Endothelial cell (in vitro differentiated cells): ENCODE measurements around the gene SLC7A14. TPM values are rescaled to one million over a fixed set of nuclear protein-coding genes. Genes with fewer than 3 reads are reported as not detected.
A peak's percentile ranks its signal among the peaks of the same experiment; 100 is the strongest.

Experiments
- DNase-seq: peaks from one replicate; pipeline ENCODE4 v3.0.0; 2021; ENCODE audit warnings: low spot score
- H3K27ac Mint-ChIP-seq: one replicate; pipeline ENCODE4 v1.8.0; 2021; ENCODE audit warnings: mixed read lengths, inconsistent platforms; ENCODE audit not compliant: unreplicated experiment
- H3K27me3 Mint-ChIP-seq: one replicate; pipeline ENCODE4 v1.8.0; 2021; ENCODE audit warnings: mild to moderate bottlenecking, moderate library complexity, mixed read lengths, inconsistent platforms; ENCODE audit not compliant: unreplicated experiment
- H3K36me3 Mint-ChIP-seq: one replicate; pipeline ENCODE4 v1.8.0; 2021; ENCODE audit warnings: mild to moderate bottlenecking, low read depth, mixed read lengths, inconsistent platforms; ENCODE audit not compliant: unreplicated experiment
- H3K4me1 Mint-ChIP-seq: one replicate; pipeline ENCODE4 v1.8.0; 2021; ENCODE audit warnings: mild to moderate bottlenecking, mixed read lengths, inconsistent platforms; ENCODE audit not compliant: unreplicated experiment
- H3K4me3 Mint-ChIP-seq: one replicate; pipeline ENCODE4 v1.8.0; 2021; ENCODE audit warnings: mild to moderate bottlenecking, mixed read lengths, inconsistent platforms; ENCODE audit not compliant: unreplicated experiment
- H3K9me3 Mint-ChIP-seq: one replicate; pipeline ENCODE4 v1.8.0; 2021; ENCODE audit warnings: mixed read lengths, inconsistent platforms; ENCODE audit not compliant: unreplicated experiment
- microRNA-seq: library from miRNA; unstranded; fragments of <30 nt; microRNA quantifications from one replicate; pipeline ENCODE4, GENCODE V29; 2020; ENCODE audit not compliant: unreplicated experiment
- total RNA-seq: library from RNA; stranded (reverse); fragmentation: NEBNext Ultra II Directional; extraction: Animal tissue kit (Norgen Biotek cat#: 25700); gene quantifications from one replicate; pipeline ENCODE4 v1.2.1, GENCODE V29; 2021; ENCODE audit not compliant: unreplicated experiment
- TF ChIP-seq, protein P1 (sequence below): fragments of 200-600 bp; sonication (generic); IDR thresholded peaks from one replicate; pipeline ENCODE4 v1.5.0; 2021; ENCODE audit warnings: antibody characterized with exemption; ENCODE audit not compliant: unreplicated experiment

The SLC7A14 gene
- total RNA-seq, 1 donor from 2014 or later, result 2.5 TPM

DNA sequence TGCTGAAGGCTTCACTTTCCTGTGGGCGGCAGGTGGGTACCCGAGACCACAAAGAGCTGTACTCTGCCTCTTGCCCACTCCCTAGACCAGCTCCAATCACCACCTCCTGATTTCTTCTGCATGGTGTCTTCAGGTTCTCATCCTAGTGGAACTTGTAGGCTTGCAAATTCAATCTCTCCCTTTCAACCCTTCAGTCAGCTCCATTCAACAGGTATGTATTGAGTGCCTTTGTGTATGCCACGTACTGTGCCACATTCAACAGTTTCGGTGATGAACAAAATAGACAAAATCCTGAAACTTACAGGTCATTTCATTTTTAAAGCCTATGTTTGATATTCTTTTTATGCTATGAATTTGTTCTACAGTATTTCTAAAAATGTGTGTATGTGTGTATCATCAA is 172.6 kb downstream of the SLC7A14 start:
- Mint-ChIP-seq H3K27ac (no peak overlapping the region), H3K4me3 (no peak overlapping the region), H3K27me3 (peaks cover 6% of the 10 kb centered on the region), H3K4me1 (peaks cover 3% of the 10 kb centered on the region), H3K36me3 (no peaks in the 10 kb centered on the region), H3K9me3 (no peaks in the 10 kb centered on the region)
- TF ChIP-seq, protein P1, sequence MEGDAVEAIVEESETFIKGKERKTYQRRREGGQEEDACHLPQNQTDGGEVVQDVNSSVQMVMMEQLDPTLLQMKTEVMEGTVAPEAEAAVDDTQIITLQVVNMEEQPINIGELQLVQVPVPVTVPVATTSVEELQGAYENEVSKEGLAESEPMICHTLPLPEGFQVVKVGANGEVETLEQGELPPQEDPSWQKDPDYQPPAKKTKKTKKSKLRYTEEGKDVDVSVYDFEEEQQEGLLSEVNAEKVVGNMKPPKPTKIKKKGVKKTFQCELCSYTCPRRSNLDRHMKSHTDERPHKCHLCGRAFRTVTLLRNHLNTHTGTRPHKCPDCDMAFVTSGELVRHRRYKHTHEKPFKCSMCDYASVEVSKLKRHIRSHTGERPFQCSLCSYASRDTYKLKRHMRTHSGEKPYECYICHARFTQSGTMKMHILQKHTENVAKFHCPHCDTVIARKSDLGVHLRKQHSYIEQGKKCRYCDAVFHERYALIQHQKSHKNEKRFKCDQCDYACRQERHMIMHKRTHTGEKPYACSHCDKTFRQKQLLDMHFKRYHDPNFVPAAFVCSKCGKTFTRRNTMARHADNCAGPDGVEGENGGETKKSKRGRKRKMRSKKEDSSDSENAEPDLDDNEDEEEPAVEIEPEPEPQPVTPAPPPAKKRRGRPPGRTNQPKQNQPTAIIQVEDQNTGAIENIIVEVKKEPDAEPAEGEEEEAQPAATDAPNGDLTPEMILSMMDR, result no peak
- no peak for DNase-seq

DNA sequence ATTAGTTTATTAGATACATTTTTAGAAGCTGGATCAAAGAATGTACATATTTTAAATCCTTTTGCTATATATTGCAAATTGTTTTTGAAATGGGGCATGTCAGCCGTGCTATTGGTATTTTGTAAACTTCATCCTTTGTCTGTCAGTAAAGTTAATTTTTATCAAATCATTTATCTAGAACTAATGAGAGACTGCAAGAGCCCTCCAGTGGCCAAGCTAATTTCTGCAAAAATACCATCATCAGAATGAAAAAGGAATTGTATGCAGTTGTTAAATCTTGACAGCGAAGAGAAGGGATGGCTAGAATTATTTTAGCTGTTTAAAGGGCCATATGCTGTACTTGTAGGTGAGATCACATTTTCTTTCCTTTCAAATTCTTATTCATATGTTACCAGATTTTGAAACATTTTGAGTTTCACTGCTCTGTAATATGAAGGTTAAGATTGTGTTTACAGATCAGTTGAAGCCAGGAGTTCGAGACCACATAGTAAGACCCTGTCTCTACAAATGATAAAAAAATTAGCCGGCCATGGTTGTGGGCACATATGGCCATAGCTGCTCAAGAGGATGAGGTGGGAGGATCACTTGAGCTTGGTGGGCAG is 175.3 kb downstream of the SLC7A14 start:
- H3K27ac Mint-ChIP-seq, result no peak overlapping the region
- DNase-seq, result no peak
- H3K4me1 Mint-ChIP-seq, result no peaks in the 10 kb centered on the region
- H3K9me3 Mint-ChIP-seq, result no peaks in the 10 kb centered on the region
- no peaks in the 10 kb centered on the region for H3K27me3 Mint-ChIP-seq
- H3K36me3 Mint-ChIP-seq, result no peaks in the 10 kb centered on the region
- TF ChIP-seq, protein P1, result peak; percentile 26
- H3K4me3 Mint-ChIP-seq, result no peak overlapping the region

Small RNA genes lying within 50 kb of the gene (microRNA-seq; reads per million reads assigned to microRNA genes)
- not detected for gene MIR6828

Other genes starting within 250 kb of the SLC7A14 start
- gene SKIL, start 228.4 kb downstream of the SLC7A14 start, total RNA-seq, result 89.0 TPM
- 1.8 TPM for gene CLDN11, start 167.2 kb downstream of the SLC7A14 start, total RNA-seq